Thyroid gland (tissue), 4 donors: ENCODE results near the gene GNPNAT1.

Source experiments
- CTCF ChIP-seq, 6 experiments: fragments of 200-600 bp in 3 of 6; fragments of 450-650 bp in 3 of 6; sonication (generic) in 3 of 6; IDR thresholded peaks; one replicate each; pipeline ENCODE4 v1.5.1; 2016 to 2019; ENCODE audit warnings: antibody characterized with exemption in 6 of 6, mild to moderate bottlenecking in 2 of 6, inconsistent platforms in 1 of 6, moderate library complexity in 1 of 6
- POLR2A ChIP-seq, 2 donors: fragments of 450-650 bp; IDR thresholded peaks; one replicate each; pipeline ENCODE4 v1.6.1; 2017; ENCODE audit warnings: antibody characterized with exemption in 2 of 2, mild to moderate bottlenecking in 2 of 2, moderate library complexity in 1 of 2

DNA sequence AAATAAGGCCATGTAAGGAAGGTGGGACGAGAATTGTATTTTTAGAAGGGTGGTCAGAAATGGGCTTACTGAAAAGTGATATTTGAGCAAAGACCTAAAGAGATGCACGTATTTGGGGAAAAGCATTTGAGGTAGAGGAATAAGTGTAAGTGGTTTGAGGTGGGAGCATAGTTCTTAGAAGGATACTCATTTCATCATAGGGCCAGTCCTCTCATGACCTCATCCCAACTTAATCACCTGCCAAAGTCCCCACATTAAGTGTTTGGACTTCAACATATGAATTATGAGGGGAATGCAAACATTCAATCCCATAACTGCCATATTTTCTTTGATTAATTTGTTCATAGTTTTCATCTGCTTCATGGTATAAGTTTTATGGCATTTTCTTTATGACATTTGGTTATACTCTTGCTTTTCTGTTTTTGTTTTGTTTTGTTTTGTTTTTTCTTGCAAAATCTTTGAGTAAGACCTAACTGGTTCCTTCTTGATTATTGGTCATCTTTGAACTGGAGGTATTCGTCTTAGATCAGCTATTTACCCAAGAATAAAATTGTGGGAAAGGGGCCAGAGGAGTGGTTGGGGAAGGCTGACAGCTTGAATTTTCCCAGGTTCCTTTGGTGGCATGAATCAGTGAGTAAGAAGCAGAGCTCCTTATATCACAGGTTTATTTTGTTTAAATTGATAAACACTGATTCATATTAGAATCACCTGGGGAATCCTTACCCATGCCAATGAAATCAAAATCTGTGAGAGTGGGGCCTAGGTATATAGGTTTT is 24.2 kb downstream of the GNPNAT1 start:
- TF ChIP-seq CTCF (IDR thresholded peaks at IDR 0.05) (no peak), POLR2A (IDR thresholded peaks at IDR 0.05) (no peak)
